GM18867 (cell line): ENCODE data around the gene CPED1.
"Not testable (repeated sequence)": the region's sequence is repeated elsewhere in the genome, so short reads cannot be mapped to it uniquely, and the experiment has no call there.

Experiments used
- ATAC-seq: cut with Tn5 transposase; IDR thresholded peaks from one replicate; pipeline ENCODE4 v1.9.1; 2021; ENCODE audit warnings: mild to moderate bottlenecking, moderate library complexity; ENCODE audit not compliant: unreplicated experiment

Gene CPED1

GRCh38 chr7:121038717-121039509, 50.4 kb downstream of the CPED1 start:
- ATAC-seq: no peak

GRCh38 chr7:121039510-121039822, 51.0 kb downstream of the CPED1 start:
- no peak for ATAC-seq

GRCh38 chr7:121039994-121040393, 51.5 kb downstream of the CPED1 start:
- ATAC-seq: no peak

GRCh38 chr7:121041516-121042148, 53.1 kb downstream of the CPED1 start:
- ATAC-seq: no peak

GRCh38 chr7:121042195-121042594, 53.7 kb downstream of the CPED1 start:
- no peak for ATAC-seq

- no peak for ATAC-seq
These were observed 54.4 kb downstream of the CPED1 start for GRCh38 chr7:121042899-121043298.

GRCh38 chr7:121043314-121044234, 55.1 kb downstream of the CPED1 start:
- no peak for ATAC-seq

GRCh38 chr7:121045090-121045489, 56.6 kb downstream of the CPED1 start:
- no peak for ATAC-seq

- ATAC-seq: no peak
These were observed 57.5 kb downstream of the CPED1 start for GRCh38 chr7:121046009-121046408.

- ATAC-seq: no peak
These were observed 58.5 kb downstream of the CPED1 start for GRCh38 chr7:121046893-121047468.

GRCh38 chr7:121048195-121048594, 59.7 kb downstream of the CPED1 start:
- ATAC-seq: no peak

- no peak for ATAC-seq
These were observed 60.7 kb downstream of the CPED1 start for GRCh38 chr7:121049028-121049791.

- ATAC-seq: no peak
These were observed 61.4 kb downstream of the CPED1 start for GRCh38 chr7:121049897-121050296.

GRCh38 chr7:121053219-121053618, 64.7 kb downstream of the CPED1 start:
- ATAC-seq: no peak

- no peak for ATAC-seq
These were observed 66.4 kb downstream of the CPED1 start for GRCh38 chr7:121054925-121055324.

GRCh38 chr7:121057878-121058277, 69.4 kb downstream of the CPED1 start:
- no peak for ATAC-seq

- ATAC-seq: no peak
These were observed 70.5 kb downstream of the CPED1 start for GRCh38 chr7:121058975-121059374.

GRCh38 chr7:121059979-121060509, 71.5 kb downstream of the CPED1 start:
- ATAC-seq: not testable (repeated sequence)

GRCh38 chr7:121061677-121062582, 73.4 kb downstream of the CPED1 start:
- no peak for ATAC-seq
